ENCODE results near the gene ZCCHC4.

GRCh38 chr4:25313201-25313895, 774 bp downstream of the ZCCHC4 start:
- TF ChIP-seq CTCF (conservative IDR thresholded peaks at IDR 0.05; ENCODE audit: low read depth, low read length), result no peak
- TF ChIP-seq EZH2 (IDR thresholded peaks at IDR 0.05; ENCODE audit: borderline replicate concordance, low read depth, low read length, poor library complexity, severe bottlenecking), result no peak

Measured in A673 (cell line).